GM18867 (cell line): Measurements from ENCODE around the gene TWNK.
"Not testable (repeated sequence)": the region's sequence is repeated elsewhere in the genome, so short reads cannot be mapped to it uniquely, and the experiment has no call there.

Experiments
- ATAC-seq: cut with Tn5 transposase; IDR thresholded peaks from one replicate; pipeline ENCODE4 v1.9.1; 2021; ENCODE audit warnings: mild to moderate bottlenecking, moderate library complexity; ENCODE audit not compliant: unreplicated experiment

Gene TWNK

DNA sequence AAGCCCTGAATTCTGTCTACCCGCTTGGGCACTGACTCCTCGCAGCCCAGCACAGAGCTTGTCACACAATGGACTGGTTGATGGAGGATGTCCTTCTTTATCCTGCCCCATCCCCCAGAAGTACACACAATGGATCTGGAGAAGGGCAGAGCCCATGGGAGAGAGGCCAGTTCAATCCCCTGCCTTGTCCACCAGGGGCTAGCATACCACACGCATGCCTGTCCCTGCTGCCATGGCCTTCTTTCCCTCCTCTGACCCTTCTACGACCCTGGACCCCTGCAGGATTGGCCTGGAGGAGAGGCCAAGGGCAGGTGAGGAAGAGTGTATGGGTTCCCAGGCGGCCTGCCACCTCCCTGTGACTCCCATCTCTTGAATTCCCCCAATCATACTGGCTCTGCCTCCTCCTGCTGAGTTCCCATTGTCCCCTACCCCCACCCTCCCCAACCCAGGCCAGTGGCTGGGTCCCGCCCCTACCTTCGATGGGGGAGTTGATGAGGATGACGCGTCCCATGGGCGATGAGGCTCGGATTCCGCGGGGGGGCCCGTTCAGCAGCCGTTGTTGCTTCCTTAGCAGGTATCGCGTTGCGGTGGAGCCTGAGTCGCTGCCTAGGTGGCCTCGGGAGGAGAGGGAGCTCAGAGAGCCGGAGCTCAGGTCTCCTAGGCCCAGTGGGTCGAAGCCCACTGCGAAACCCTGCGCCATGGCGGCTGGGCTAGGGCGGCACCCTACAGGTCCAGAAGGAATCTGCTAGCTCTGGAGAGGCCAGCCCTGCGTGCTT is 42.4 kb downstream of the TWNK start:
- no peak for ATAC-seq

DNA sequence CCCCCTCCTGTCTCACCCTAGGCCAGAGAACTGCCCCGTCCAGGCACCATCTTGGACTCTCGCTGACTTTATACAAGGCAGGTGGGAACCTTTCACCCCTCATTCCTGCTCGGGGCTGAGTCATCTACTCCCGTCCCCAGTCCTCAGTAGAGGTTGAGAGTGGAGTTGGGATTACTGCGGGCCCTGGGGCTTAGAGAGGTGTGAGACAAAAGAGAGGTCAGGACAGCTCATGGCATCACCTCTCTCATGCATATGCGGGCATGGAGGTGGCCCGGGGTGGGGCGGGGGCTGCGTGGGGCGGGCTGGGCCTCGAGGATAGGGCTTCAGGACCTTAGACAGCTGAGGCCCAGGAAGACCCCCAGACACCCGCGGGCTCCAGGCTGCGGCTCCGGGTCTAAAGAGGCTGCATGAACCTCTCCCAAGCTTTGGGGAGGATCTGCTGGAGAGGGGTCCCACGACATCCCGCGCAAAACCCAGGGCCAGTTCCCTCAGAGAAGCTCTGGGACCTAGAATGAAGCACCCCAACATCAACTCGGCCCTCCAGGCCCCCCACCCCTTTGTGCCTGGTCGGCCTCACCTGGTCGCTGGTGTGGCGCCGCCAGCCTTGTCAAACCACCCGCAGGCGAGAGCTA is 43.3 kb downstream of the TWNK start:
- ATAC-seq, result no peak

DNA sequence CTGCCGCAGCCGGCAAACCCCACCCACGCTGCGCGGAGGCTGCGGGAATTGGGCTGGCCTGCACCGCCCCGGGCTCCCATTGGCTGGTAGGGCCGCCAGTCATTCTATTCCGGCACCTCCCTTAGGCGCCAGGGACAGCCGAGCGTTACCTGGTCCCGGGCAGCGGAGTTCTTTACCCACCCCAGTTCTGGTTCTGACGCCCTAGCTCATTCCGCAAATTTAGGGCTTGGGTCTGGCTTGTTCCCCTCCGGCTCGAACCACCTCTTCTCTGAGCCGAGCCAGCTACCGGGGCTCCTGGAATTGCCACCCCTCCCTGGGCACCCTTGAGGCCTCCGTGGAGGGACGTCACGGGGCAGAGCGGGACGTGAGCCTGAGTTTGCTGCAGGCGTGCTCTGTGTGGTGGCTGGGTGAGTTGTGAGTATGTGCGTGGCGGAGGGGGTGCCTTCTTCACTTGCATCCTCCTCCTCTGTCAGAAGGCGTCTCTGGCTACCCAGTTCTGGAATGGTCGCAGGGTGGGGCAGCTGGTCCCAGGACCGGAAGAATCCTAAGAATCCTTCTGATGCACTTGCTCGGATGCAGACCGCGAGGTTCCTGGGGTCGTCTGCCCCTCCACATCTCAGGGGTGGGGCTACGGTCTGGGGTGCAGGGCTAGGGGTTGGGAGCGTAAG is 43.9 kb downstream of the TWNK start, which contains the start of the genes PDZD7 and SFXN3:
PDZD7 (minus strand) TSS at position 2 of the 668 bp plus-strand sequence. CDS start 910 bp downstream, outside the sequence.
SFXN3 (plus strand) TSS at position 107 of the 668 bp plus-strand sequence. CDS start 3,461 bp downstream, outside the sequence.
- peak; percentile 95 for ATAC-seq

DNA sequence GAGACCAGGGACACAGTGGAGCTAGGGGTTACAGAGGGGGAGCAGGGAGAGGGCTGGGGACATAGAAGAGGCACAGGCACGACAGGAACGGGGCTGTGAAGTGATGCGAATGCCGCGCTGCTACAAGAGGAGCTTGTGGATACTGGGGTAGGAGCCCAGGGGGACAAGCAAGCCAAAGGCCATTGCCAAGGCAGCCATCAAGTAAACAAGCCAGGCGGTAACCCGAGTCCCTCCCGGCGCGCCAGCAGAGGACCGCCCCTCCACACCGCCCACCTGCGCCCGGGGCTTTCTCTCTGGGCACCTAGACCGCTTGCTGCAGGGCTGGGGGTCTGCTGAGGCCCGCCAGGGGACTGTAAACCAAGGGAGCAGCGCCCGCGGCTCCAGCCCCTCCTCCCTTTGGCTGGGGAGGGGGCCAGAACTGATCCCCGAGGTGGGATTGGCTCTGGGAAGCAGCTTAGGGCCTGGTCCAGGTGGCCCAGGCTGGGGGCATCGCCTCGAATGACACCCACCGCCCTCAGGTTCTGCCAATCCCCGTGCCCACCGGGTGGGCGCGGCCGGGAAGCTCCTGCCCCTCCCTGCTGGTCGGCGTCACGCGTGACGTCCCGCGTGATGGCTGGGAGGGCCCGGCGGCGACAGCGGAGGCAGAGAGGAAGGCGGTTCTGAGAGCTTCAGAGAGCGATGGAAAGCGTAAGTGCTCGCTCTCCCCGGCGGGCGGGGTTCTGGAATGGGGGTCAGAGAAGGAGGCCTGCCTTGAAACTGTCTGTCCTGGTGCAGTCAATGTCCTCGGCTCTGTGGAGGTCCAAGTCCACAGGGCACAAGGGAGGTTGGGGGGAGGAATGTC is 44.7 kb downstream of the TWNK start:
- peak; percentile 38 for ATAC-seq

DNA sequence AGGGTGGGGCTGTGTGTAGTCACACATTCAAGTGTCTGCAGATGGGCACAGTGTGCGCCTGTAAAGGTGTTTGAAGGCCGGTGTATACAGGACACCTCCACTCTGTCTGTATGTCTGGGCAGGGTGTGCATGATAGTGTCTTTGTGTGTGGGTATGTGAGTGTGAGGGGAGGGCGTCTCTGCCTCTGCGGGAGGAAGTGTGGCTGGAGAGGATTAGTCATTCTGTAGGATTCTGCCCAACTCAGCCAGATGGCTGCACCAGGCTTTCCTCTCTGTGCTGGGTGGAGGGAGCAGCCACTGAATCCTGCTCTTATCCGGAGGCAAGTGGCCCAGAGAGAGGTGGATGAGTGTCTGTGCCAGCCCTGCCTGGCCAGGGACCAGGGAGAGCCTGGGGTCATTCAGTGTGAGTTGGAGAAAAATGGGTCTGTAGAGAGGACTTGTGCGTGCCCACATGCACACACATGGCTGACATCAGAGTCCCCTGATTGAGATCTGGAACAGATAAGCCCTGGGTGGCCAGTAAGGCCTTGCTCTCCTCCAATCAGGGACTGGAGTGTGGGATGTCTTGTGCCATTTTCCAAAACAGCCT is 45.4 kb downstream of the TWNK start:
- no peak for ATAC-seq

DNA sequence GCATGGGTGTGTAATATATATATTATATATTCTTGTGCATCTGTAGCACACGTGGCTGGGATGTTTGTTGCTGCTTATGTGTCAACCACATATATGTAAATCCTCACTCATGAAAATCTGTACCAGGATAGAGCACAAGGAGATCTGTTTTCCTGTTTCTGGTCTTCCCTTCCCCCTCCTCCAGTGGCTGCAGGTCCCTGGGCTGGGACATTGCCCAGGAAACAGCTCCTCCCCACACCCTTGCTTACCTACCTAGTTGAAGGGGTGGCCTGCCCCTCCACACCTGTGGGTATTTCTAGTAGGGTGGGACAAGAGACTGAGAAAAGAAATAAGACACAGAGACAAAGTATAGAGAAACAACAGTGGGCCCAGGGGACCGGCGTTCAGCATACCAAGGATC is 45.9 kb downstream of the TWNK start:
- no peak for ATAC-seq

DNA sequence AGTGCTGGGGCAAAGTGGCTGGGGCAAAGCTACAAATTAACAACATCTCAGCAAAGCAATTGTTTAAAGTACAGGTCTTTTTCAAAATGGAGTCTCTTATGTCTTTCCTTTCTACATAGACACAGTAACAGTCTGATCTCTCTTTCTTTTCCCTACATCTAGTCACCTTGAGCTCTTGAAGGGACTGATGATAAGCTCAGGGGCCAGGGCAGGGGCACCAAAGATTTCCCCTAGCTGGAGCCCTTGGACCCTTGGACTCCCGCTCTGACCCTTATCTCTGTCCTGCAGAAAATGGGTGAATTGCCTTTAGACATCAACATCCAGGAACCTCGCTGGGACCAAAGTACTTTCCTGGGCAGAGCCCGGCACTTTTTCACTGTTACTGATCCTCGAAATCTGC is 47.1 kb downstream of the TWNK start:
- ATAC-seq, result not testable (repeated sequence)

DNA sequence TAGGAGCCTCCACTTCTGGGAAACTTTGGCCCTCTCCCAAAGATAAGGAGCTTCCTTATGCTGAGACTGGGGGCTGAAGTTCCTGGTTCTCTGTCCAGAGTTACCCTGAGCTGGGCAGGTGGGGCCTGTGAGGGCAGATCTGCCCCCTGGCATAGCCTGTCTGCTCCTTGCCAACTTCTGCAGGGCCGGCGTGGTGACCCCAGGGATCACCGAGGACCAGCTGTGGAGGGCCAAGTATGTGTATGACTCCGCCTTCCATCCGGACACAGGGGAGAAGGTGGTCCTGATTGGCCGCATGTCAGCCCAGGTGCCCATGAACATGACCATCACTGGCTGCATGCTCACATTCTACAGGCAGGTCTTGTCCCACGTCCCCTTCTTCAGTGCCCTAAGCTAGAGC is 48.0 kb downstream of the TWNK start:
- no peak for ATAC-seq

DNA sequence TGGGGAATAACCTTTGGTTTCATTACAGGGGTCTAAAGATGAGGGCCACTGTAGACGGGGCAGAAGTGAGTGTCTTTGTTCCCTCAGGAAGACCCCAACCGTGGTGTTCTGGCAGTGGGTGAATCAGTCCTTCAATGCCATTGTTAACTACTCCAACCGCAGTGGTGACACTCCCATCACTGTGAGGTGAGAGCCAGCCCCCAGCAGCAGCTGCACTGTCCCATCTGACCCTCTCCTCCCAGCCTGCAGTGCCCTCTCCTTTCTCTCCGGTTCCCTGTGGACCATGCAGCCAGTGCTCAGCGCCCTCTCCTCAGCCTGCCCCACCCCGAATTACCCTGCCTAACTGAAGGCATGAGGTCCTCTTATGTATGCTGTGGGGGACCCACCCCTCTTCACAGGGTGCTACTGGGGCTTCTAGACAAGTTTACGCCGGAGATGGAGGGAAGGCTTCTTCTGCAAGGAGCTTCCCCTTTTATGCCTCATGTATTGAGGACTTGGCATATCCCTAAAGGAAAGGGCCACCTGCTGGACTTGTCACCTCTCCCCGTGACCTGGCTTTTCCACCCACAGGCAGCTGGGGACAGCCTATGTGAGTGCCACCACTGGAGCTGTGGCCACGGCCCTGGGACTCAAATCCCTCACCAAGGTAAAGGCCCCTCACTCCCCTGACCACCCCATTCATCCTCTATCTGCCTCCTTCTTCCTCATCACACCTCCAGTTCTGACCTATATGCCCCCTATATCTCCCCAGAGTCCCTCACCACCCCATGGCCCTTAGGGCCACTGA is 48.8 kb downstream of the TWNK start:
- no peak for ATAC-seq

DNA sequence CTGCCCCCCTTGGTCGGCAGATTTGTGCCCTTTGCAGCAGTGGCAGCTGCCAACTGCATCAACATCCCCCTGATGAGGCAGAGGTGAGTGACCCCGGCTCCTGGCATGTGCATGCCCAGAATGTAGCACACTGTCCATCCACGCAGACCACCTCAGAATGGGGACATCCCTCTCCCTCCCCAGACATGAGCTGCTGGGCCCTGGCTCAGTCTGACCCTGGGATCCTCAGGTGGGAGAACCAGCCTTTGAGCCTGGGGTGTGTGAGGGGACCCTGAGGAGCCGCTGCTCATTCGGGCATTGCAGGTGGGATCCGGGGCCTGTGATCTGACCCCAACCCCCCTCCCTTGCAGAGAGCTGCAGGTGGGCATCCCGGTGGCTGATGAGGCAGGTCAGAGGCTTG is 49.4 kb downstream of the TWNK start:
- ATAC-seq, result no peak

DNA sequence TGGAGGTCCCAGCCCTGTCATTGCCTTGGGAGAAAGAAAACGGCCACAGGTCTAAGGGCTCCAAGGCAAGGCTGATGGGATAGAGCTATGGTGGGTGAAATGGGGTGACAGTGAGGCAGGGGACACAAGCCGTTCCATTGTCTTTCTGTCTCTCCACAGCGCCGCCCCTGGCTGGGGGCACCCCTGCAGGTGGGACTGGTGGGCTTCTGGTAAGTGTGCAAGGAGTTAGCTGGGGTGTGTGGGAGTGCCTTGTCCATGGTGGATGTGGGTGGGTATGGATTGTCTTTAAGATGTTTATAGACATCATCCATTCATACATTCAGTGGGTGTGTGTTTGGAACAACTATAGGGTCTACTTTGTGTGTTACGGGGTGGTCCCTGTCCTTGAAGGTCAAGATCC is 51.1 kb downstream of the TWNK start:
- ATAC-seq, result no peak

DNA sequence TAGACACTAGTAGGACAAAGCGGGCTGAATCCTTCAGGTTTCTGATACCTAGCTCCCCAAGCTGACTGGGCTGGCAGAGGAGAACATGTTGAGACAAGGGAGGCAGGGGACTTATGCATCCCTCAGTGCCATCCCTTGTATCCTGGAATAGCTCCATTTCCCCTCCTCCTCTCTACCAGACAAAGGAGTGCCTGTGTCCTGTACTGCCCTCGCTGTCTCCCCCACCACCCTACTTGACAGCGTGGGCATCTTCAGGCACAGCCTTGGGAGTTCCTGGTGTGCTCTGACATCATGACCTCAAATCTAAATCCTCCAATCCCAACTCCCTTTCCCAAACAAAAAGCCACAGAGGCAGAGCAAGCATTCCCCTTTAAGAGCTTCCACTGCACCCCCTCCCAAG is 52.7 kb downstream of the TWNK start:
- no peak for ATAC-seq

DNA sequence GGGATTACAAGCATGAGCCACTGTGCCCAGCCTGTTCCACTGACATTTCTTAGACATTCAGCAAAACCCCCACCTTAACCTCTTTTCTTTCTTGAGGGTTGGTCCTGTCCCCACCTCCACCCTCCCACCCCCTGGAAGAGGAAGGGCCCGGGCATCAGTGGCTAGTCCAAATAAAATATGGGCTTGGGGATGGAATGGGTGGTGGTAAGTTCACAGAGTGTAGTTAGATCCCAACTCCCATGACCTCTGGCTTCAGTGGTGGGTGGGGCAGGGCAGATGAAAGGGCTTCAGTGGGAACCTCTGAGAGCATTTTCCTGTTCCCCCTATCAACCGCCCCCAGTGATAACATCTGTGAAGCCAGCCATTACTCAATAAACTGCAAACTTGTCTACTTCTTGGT is 53.5 kb downstream of the TWNK start:
- no peak for ATAC-seq

DNA sequence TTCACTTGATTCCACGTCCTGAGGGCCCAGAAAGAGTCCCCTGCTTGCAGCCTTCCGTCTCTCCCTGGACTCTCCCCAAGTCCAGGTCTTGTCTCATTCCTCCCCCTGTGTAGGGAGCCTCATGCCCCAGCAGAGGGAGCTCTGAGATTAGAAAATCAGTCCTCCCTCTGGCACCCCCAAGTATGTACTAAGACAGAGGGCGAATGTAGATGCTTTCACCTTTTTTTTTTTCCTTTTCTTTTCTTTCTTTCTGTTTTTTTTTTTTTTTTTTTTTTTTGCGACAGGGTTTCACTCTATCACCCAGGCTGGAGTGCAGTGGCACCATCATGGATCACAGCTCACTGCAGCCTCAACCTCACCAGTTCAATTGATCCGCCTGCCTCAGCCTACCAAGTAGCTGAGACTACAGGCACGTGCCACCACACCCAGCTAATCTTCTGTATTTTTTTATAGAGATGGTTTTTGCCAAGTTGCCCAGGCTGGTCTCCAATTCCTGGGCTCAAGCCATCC is 54.0 kb downstream of the TWNK start:
- peak; percentile 60 for ATAC-seq

DNA sequence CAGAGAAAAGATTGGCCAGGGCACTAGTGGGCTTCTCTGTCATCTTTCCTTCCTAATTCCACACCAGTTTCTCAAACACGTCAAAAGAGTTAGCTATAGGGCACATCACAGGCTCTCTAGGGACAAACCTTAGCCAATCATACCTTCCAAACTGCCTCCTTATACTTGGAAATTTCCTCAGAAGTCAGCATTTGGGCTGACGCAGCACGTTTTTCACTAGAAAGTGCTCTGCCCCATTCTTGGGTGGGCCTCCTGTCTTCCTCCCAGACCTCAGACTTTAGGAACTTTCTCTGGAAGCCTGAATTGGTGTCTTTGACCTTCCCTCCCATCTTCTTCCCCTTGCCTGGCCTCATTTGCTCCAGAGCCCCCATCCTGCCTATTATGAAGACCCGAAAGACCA is 54.8 kb downstream of the TWNK start:
- no peak for ATAC-seq

DNA sequence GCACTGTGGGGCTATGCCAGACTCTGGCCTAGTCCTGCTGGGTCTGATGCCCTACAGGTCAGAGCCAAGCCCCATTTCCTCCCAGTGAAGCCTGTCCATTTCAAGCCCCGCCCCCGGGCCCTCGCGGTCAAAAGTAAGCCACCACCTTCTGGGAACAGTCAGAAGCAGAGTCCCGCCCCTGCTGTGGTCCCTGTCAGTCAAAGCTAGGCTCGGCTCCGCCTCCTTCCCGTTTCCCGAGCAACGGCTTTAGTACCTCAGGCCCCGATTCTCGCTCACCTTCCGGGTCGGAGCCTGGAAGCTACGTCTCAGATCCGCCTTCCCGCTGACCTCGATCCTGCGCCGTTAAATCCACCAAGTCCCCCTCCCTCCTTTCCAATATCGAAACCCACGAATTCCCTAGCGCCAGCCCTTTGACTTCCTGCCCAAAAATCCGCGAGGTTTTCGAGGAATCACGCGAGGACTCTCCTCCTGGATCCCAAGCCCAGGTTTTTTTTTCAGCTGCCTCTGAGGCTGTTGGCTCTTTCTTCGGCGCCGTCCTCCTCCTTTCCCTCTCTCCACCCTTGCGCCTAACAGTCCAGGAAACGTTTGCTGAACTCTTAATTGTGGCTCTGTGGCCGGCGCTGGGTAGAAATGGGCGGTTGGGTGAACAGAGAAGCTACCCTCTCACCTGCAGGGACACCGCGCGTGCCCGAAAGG is 55.5 kb downstream of the TWNK start:
- peak; percentile 93 for ATAC-seq

DNA sequence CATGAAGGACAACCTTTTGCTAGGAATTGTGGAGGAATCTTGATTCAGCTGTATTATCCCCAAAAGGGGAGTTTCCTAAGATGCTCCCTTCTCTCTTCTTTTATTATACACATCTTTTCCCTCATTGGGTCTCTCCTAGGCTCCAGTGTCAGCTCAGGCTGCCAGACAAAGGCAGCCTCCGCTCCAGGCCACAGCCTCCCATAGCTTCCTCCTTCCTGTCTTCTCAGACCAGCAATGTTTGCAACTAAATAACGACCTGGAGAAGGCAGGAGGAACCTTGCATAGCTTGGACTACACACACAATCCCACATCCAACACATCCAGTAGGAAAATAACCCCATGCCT is 56.0 kb downstream of the TWNK start:
- ATAC-seq, result no peak
